GM19324 (cell line): Measurements from ENCODE around the gene RAB11B.
"Not testable (repeated sequence)": the region's sequence is repeated elsewhere in the genome, so short reads cannot be mapped to it uniquely, and the experiment has no call there.

Source experiments
- ATAC-seq: cut with Tn5 transposase; IDR thresholded peaks from one replicate; pipeline ENCODE4 v1.9.1; 2021; ENCODE audit warnings: mild to moderate bottlenecking, moderate library complexity; ENCODE audit not compliant: unreplicated experiment, low FRiP score

RAB11B gene

GRCh38 chr19:8423817-8424223 is 33.7 kb downstream of the RAB11B start:
- ATAC-seq: no peak

DNA sequence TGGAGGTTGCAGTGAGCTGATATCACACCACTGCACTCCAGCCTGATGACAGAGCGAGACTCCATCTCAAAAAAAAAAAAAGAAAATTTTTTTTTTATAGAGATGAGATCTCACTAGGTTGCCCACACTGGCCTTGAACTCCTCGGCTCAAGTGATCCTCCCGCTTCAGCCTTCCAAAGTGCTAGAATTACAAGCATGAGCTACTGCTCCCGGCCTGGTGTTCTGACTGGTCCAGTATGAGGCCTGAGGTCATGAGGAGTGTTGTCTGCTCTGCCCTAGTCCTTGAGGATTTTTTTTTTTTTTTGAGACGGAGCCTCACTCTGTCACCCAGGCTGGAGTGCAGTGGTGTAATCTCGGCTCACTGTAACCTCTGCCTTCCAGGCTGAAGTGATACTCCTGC is 35.2 kb downstream of the RAB11B start:
- ATAC-seq: not testable (repeated sequence)

GRCh38 chr19:8426283-8426682 is 36.1 kb downstream of the RAB11B start:
- no peak for ATAC-seq

GRCh38 chr19:8429044-8429443 is 38.9 kb downstream of the RAB11B start:
- ATAC-seq: no peak

DNA sequence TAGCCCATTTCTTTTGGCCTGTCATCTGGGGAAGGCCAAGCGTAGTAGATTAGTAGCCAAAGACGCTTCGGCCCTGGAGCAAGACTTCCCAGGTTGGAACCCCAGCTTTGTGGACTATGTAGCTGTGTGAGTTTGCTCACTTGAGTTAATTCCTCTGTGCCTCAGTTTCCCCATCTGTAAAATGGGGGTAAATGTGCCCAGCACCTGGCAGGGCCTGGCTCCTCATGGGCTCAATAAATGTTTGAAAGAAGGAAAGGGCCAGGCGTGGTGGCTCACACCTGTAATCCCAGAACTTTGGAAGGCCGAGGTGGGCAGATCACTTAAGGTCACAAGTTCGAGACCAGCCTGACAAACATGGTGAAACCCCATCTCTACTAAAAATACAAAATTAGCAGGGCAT is 39.7 kb downstream of the RAB11B start:
- ATAC-seq: no peak

- no peak for ATAC-seq
These were observed 40.5 kb downstream of the RAB11B start for GRCh38 chr19:8430650-8431049.

GRCh38 chr19:8438236-8438635 is 48.1 kb downstream of the RAB11B start:
- no peak for ATAC-seq

DNA sequence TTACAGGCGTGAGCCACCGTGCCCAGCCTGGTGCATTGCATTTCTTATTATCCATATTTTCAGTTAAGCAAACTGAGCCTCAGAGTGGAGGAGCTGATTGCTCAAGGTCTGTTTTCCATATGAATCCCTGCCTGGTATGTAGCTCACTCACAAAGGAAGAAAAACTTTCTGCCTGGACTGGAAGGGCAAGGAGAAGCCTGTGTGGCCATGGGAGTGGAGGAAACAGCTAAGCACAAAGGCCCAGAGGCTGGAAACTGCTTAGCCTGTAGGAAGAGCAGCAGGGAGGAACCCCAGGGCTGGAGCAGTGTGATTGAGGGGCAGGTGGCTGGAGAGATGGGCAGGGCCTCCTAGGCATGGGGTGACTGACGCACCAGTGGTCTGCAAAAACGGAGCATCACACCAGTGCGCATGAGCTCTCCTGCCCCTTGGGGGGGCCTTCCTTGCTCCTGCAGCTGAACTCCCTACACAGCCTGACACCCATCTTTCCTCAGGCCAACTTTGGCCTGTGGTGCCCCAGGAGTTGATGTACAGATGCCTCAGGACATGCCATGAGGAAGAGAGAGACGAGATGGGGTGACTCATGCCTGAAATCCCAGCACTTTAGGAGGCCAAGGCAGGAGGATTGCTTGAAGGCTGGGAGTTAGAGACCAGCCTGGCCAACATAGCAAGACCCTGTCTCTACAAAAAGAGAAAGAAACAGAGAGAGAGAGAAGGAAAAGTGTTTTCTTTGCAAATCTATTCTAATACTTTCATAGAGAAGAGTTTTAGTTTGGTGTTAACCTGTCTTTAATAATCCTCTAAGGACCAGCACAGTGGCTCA is 51.8 kb downstream of the RAB11B start:
- no peak for ATAC-seq

DNA sequence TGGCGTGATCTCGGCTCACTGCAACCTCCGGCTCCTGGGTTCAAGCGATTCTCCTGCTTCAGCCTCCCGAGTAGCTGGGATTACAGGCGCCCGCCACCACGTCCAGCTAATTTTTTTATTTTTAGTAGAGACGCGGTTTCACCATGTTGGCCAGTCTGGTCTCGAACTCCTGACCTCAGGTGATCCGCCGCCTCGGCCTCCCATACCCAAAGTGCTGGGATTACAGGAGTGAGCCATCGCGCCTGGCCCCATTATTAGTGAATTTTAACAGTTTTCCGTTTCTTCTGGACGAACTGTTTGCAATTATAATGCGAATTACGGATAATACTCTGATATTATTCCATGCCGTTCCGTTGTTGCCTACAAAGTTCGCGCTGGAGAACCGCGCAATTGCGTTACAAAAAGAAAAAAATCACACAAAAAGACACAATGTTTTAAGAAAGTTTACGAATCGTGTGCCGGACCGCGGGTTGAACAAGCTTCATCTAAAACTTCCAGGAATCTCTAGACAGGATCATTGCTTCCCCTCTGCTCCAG is 54.0 kb downstream of the RAB11B start:
- ATAC-seq: not testable (repeated sequence)

DNA sequence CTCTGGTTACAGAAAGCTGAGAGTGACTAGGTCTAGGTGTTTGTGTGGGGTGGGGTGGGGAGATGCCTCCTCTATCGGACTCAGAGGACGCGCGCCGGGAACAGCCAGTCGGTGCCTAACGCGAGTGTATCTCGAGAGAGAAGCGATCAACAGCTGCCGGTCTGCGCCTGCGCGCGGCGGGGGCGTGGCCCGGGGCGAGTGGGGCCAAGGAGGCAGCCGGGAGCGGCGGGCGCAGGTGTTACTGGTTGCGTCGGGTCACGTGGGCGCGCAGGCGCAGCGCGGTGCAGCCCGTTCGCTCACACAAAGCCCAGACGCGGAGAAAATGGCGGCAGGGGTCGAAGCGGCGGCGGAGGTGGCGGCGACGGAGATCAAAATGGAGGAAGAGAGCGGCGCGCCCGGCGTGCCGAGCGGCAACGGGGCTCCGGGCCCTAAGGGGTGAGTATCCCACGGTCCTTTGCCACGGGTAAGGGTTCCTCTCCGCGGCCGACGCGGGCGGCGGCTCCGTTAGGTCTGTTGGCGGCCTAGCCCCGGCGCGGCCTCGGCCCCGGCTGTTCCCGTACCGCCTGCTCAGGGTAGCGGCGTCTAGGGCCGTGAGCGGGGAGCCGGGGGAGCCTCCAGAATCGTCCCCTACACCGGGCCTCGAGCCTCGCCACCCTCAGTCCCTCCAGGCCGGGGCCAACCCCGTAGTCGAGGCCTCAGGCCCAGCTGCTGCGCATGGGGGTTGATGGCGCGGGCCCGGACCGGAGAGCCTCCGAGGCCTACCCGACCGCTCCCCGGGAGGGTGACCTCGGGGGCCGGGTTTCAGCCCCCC is 54.7 kb downstream of the RAB11B start, which contains the start of gene HNRNPM:
TSS of gene HNRNPM (plus strand) at position 299 of the 811 bp plus-strand sequence. CDS start at position 323, 24 bp downstream.
- ATAC-seq: peak; percentile 93

- ATAC-seq: peak; percentile 33
These were observed 55.4 kb downstream of the RAB11B start for GRCh38 chr19:8445488-8446001.

GRCh38 chr19:8446061-8446709 is 56.0 kb downstream of the RAB11B start:
- no peak for ATAC-seq

- ATAC-seq: no peak
These were observed 59.7 kb downstream of the RAB11B start for GRCh38 chr19:8449830-8450229.

DNA sequence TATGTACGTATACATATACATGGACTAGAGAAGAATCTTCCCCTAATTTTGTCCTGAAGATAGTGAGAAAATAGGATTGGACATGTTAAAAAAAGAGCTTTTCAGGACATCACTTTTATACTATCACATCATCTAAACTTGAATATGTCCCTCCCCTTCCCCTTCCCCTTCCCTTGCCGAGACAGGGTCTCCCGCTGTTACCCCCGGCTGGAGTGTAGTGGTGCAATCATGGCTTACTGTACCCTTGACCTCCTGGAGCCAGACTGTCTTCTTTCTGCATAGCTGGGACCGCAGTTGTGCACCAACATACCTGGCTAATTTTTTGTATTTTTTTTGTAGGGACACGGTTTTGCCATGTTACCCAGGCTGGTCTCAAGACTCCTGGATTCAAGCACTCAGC is 61.2 kb downstream of the RAB11B start:
- ATAC-seq: no peak

- no peak for ATAC-seq
These were observed 61.7 kb downstream of the RAB11B start for GRCh38 chr19:8451885-8452284.

DNA sequence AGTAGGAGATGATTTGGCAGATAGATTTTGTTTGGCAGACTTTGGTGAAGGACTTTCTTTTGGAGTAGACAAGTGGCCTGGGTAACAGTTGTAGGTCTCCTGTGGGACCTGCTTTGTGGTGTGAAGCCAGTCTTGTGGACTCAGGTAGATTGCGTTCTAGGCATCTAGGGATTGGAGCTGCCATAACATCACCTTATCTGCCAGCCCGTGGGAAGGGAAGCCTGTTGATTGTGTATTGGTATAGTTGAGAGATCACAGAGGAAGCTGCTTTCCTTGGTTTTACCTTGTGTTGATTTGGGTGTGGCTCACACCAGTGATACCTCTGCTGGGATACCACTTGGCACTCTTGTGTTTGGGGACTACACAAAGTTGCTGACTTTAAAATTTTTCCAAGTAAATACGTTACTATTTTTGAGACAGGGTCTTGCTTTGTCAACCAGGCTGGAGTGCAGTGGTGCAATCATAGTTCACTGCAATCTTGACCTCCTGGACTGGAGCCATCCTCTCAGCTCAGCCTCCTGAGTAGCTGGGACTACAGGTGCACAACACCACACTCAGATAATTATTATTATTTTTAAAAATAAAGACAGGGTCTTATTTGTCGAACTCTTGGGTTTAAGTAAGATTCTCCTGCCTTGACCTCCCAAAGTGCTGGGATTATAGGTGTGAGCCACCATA is 62.4 kb downstream of the RAB11B start:
- ATAC-seq: no peak

GRCh38 chr19:8453616-8454015 is 63.5 kb downstream of the RAB11B start:
- ATAC-seq: no peak
